DND-41 (cell line): ENCODE data around the gene DDX39A.

Experiments
- ATAC-seq: fragments of 200-7000 bp; cut with Tn5 transposase; 3 replicates; pipeline ENCODE4 v1.9.1; 2021; ENCODE audit warnings: low read depth; ENCODE audit not compliant: insufficient read depth
- DNase-seq: peaks from one replicate; pipeline ENCODE4 v3.0.0-alpha.2; 2020
- H2AFZ ChIP-seq: 2 replicates; pipeline ENCODE4 v1.6.0; 2012; ENCODE audit warnings: low read depth, low read length
- H3K27ac ChIP-seq: 2 replicates; pipeline ENCODE4 v1.5.1; 2012; ENCODE audit warnings: low read length, inconsistent platforms
- H3K27me3 ChIP-seq: fragments of 200-600 bp; sonication (generic); 2 replicates; pipeline ENCODE4 v1.6.0; 2012; ENCODE audit warnings: low read length, mild to moderate bottlenecking, inconsistent platforms; ENCODE audit not compliant: insufficient read depth, poor library complexity
- H3K36me3 ChIP-seq: 2 replicates; pipeline ENCODE4 v1.5.1; 2012; ENCODE audit warnings: low read length, inconsistent platforms; ENCODE audit not compliant: insufficient read depth
- H3K4me1 ChIP-seq: 2 replicates; pipeline ENCODE4 v1.5.1; 2012; ENCODE audit warnings: mild to moderate bottlenecking, low read length; ENCODE audit not compliant: insufficient read depth
- H3K4me2 ChIP-seq: 2 replicates; pipeline ENCODE4 v1.6.0; 2012; ENCODE audit warnings: mild to moderate bottlenecking, moderate library complexity, low read length, inconsistent platforms; ENCODE audit not compliant: insufficient read depth
- H3K4me3 ChIP-seq, 2 experiments: fragments of 200-600 bp in 1 of 2; shearing (Covaris generic) in 1 of 2; 2 replicates each; pipeline ENCODE4 v1.5.1; 2012 to 2016; ENCODE audit warnings: inconsistent platforms in 2 of 2, low read length in 2 of 2, mild to moderate bottlenecking in 2 of 2, low read depth in 1 of 2, moderate library complexity in 1 of 2
- H3K79me2 ChIP-seq: 2 replicates; pipeline ENCODE4 v1.6.0; 2012; ENCODE audit warnings: low read length, inconsistent platforms; ENCODE audit not compliant: insufficient read depth
- H3K9ac ChIP-seq: 2 replicates; pipeline ENCODE4 v1.6.0; 2012; ENCODE audit warnings: low read depth, mild to moderate bottlenecking, inconsistent platforms, low read length, moderate library complexity
- H3K9me3 ChIP-seq: 2 replicates; pipeline ENCODE4 v1.5.1; 2012; ENCODE audit warnings: low read length, moderate library complexity, mild to moderate bottlenecking, inconsistent platforms; ENCODE audit not compliant: insufficient read depth, severe bottlenecking
- H4K20me1 ChIP-seq: 2 replicates; pipeline ENCODE4 v1.6.0; 2012; ENCODE audit warnings: low read length; ENCODE audit not compliant: insufficient read depth
- CTCF ChIP-seq: IDR thresholded peaks from 2 replicates; pipeline ENCODE4 v1.5.1; 2012; ENCODE audit warnings: borderline replicate concordance, low read length, moderate library complexity, mild to moderate bottlenecking; ENCODE audit not compliant: poor library complexity, severe bottlenecking; ENCODE audit errors: extremely low read depth
- EZH2 ChIP-seq: IDR thresholded peaks from 3 replicates; pipeline ENCODE4 v1.6.1; 2012; ENCODE audit warnings: borderline replicate concordance, low read depth, mild to moderate bottlenecking, moderate library complexity, low read length, inconsistent platforms; ENCODE audit not compliant: severe bottlenecking

Gene DDX39A

DNA sequence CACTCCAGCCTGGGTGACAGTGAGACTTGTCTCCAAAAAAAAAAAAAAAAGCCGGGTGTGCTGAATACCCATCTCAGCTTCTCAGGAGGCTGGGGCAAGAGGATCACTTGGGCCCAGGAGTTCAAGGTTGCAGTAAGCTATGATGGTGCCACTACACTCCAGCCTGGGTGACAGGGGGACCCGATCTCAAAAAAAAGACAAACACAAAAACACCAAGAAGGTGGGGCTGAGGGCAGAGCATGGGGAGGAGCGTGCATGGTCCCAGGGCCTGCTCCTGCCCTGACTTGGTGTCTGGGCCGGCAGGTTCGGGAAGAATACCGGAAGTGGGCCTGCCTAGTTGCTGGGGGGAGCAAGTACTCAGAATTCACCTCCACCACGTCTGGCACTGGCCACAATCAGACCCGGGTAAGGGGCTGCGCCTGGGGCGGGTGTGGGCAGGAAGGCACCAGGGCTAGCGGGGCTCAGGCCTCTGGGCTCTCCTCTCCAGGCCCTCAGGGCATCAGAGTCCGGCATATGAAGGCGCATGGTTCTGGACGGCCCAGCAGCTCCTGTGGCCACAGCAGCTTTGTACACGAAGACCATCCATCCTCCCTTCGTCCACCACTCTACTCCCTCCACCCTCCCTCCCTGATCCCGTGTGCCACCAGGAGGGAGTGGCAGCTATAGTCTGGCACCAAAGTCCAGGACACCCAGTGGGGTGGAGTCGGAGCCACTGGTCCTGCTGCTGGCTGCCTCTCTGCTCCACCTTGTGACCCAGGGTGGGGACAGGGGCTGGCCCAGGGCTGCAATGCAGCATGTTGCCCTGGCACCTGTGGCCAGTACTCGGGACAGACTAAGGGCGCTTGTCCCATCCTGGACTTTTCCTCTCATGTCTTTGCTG, 11.3 kb downstream of the DDX39A start:
- no peak overlapping the region; the same call in 1 of the 2 replicates for H3K27ac ChIP-seq
- 0 out of 2 replicates have a peak, but pooled peaks cover 3% of the 10 kb centered on the region for H3K4me1 ChIP-seq
- no peak overlapping the region for H3K4me2 ChIP-seq

DNA sequence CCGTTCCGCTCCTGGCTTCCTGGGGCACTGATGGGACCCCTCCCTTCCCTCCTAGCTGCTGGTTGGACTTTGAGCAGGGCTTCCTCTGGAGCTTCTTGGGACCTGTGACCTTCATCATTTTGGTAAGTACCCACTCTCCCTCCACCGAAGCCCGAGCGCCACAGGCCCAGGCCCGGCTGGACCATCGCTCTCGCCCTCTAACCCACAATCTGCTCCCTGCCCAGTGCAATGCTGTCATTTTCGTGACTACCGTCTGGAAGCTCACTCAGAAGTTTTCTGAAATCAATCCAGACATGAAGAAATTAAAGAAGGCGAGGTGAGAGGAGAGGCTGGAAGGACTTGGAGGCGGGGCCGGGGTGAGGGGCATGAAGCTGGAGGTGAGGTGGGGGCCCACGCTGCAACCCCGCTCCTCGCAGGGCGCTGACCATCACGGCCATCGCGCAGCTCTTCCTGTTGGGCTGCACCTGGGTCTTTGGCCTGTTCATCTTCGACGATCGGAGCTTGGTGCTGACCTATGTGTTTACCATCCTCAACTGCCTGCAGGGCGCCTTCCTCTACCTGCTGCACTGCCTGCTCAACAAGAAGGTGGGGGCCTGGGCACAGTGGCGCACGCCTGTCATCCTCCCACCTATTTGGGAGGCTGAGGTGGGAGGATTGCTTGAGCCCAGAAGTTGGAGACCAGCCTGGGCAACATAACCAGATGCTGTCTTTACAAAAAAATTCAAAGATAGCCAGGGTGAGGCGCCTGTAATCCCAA, 12.3 kb downstream of the DDX39A start:
- H3K36me3 ChIP-seq = peaks cover 55% of the 10 kb centered on the region
- no peaks in the 10 kb centered on the region for H3K27me3 ChIP-seq
- ATAC-seq = no peak
- H2AFZ ChIP-seq = no peak overlapping the region
- H4K20me1 ChIP-seq = peaks cover 57% of the 10 kb centered on the region
- H3K4me1 ChIP-seq = no peaks in the 10 kb centered on the region
- no peak overlapping the region; the same call in 1 of the 2 replicates for H3K27ac ChIP-seq
- H3K4me2 ChIP-seq = no peak overlapping the region
- H3K9ac ChIP-seq = no peak overlapping the region
- peaks cover 22% of the 10 kb centered on the region for H3K79me2 ChIP-seq
- no peak for TF ChIP-seq EZH2
- TF ChIP-seq CTCF = no peak
- H3K4me3 ChIP-seq = no peak overlapping the region
- no peaks in the 10 kb centered on the region for H3K9me3 ChIP-seq
- DNase-seq = peak; percentile 21

More for the DNA sequence above, 11.3 kb downstream of the DDX39A start:
- Histone ChIP-seq H3K79me2 (peaks cover 32% of the 10 kb centered on the region), H3K4me3 (no peak overlapping the region), H3K36me3 (peaks cover 65% of the 10 kb centered on the region), H3K9ac (no peak overlapping the region), H2AFZ (no peak overlapping the region), H3K27me3 (no peaks in the 10 kb centered on the region), H3K9me3 (no peaks in the 10 kb centered on the region), H4K20me1 (peaks cover 68% of the 10 kb centered on the region)
- no peak for TF ChIP-seq EZH2
- no peak for TF ChIP-seq CTCF
- DNase-seq (no peak), ATAC-seq (peak; percentile 5; the same call in 2 of the 3 replicates)

DNA sequence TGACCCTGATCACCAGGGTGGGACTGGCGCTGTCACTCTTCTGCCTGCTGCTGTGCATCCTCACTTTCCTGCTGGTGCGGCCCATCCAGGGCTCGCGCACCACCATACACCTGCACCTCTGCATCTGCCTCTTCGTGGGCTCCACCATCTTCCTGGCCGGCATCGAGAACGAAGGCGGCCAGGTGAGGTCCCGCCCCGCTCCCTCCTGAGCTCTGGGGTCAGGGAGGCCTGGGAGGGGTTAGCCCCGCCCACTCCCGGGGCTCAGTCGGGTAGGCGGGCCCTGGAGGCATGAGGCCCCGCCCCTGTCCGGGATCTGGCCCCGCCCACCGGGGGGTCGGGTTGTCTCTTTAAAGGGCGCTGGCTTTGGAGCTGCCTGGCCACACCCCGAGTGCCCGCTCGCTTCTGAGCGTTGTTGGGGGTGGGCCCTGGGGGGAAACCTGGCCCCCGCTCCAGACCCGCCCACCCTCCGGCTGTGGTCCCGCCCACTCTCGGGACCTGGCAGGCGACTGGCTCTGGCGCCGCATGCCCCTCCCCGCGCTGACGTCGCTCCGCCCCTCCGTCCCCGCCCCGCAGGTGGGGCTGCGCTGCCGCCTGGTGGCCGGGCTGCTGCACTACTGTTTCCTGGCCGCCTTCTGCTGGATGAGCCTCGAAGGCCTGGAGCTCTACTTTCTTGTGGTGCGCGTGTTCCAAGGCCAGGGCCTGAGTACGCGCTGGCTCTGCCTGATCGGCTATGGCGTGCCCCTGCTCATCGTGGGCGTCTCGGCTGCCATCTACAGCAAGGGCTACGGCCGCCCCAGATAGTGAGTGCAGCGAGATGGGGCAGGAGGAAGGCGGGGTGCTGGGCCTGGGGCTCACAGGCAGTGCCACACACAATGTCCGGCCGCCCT, 13.1 kb downstream of the DDX39A start:
- DNase-seq (peak; percentile 85), ATAC-seq (peak; percentile 74)
- H2AFZ ChIP-seq = no peak overlapping the region
- H3K4me1 ChIP-seq = no peaks in the 10 kb centered on the region
- H3K79me2 ChIP-seq = peaks cover 14% of the 10 kb centered on the region
- H3K4me3 ChIP-seq = no peak overlapping the region
- H3K4me2 ChIP-seq = no peak overlapping the region
- peaks cover 49% of the 10 kb centered on the region for H4K20me1 ChIP-seq
- peaks cover 46% of the 10 kb centered on the region for H3K36me3 ChIP-seq
- TF ChIP-seq CTCF = peak; percentile 87
- no peak for TF ChIP-seq EZH2
- H3K9me3 ChIP-seq = no peaks in the 10 kb centered on the region
- no peak overlapping the region for H3K9ac ChIP-seq
- H3K27ac ChIP-seq = no peak overlapping the region; the same call in 1 of the 2 replicates
- H3K27me3 ChIP-seq = no peaks in the 10 kb centered on the region
